Ishikawa (cell line): Measurements from ENCODE around the gene CBX5.

Source experiments
- CEBPB ChIP-seq: IDR thresholded peaks from 2 replicates; pipeline ENCODE4 v1.6.1; 2012
- CREB1 ChIP-seq: IDR thresholded peaks from 2 replicates; pipeline ENCODE4 v1.6.1; 2012; ENCODE audit warnings: low read depth
- EP300 ChIP-seq: IDR thresholded peaks from 2 replicates; pipeline ENCODE4 v1.6.1; 2012; ENCODE audit warnings: borderline replicate concordance
- RAD21 ChIP-seq: IDR thresholded peaks from 2 replicates; pipeline ENCODE4 v1.6.1; 2012; ENCODE audit warnings: low read depth
- TAF1 ChIP-seq: IDR thresholded peaks from 2 replicates; pipeline ENCODE4 v1.6.1; 2012; ENCODE audit warnings: low read depth, mild to moderate bottlenecking
- TEAD4 ChIP-seq: IDR thresholded peaks from 2 replicates; pipeline ENCODE4 v1.6.1; 2012
- USF1 ChIP-seq: IDR thresholded peaks from 2 replicates; pipeline ENCODE4 v1.6.1; 2012
- YY1 ChIP-seq: IDR thresholded peaks from 2 replicates; pipeline ENCODE4 v1.6.1; 2012; ENCODE audit warnings: low read depth
- TF ChIP-seq, protein P1 (sequence below): IDR thresholded peaks from 2 replicates; pipeline ENCODE4 v1.6.1; 2012
- TF ChIP-seq, protein P2 (sequence below): IDR thresholded peaks from 2 replicates; pipeline ENCODE4 v1.6.1; 2012; ENCODE audit warnings: low read depth, mild to moderate bottlenecking

DNA sequence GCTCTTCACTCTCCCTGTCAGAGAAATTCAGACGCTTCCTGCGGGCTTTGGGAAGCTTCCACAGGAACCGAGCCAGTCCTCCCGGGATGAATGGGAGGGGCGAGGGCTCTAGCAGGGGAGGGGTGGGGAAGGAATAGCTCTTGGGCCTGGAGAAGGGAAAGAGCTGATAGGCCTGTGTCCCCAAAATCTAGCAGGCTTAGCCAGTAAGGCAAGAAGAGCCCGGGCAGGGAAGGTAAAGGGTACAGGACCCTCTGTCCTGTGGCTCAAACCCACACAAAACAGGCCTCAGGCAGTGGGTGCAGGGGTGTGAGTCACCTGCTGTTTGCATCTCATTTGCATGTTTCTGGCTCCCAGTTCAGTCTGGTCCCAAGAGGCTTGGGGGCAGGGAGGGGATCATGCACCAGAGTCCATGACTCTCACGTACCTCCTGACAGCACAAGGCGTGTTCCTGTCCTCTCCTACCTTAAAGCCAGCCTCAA is 82.5 kb downstream of the CBX5 start:
- TF ChIP-seq TAF1 (no peak), CREB1 (no peak), YY1 (no peak), RAD21 (no peak), CEBPB (no peak), USF1 (no peak), TEAD4 (no peak), EP300 (no peak)
- TF ChIP-seq, protein P1, sequence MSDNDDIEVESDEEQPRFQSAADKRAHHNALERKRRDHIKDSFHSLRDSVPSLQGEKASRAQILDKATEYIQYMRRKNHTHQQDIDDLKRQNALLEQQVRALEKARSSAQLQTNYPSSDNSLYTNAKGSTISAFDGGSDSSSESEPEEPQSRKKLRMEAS = no peak
- TF ChIP-seq, protein P2, sequence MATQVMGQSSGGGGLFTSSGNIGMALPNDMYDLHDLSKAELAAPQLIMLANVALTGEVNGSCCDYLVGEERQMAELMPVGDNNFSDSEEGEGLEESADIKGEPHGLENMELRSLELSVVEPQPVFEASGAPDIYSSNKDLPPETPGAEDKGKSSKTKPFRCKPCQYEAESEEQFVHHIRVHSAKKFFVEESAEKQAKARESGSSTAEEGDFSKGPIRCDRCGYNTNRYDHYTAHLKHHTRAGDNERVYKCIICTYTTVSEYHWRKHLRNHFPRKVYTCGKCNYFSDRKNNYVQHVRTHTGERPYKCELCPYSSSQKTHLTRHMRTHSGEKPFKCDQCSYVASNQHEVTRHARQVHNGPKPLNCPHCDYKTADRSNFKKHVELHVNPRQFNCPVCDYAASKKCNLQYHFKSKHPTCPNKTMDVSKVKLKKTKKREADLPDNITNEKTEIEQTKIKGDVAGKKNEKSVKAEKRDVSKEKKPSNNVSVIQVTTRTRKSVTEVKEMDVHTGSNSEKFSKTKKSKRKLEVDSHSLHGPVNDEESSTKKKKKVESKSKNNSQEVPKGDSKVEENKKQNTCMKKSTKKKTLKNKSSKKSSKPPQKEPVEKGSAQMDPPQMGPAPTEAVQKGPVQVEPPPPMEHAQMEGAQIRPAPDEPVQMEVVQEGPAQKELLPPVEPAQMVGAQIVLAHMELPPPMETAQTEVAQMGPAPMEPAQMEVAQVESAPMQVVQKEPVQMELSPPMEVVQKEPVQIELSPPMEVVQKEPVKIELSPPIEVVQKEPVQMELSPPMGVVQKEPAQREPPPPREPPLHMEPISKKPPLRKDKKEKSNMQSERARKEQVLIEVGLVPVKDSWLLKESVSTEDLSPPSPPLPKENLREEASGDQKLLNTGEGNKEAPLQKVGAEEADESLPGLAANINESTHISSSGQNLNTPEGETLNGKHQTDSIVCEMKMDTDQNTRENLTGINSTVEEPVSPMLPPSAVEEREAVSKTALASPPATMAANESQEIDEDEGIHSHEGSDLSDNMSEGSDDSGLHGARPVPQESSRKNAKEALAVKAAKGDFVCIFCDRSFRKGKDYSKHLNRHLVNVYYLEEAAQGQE = no peak
